Stomach (tissue), 9 donors: Measurements from ENCODE around the gene LCE4A. TPM values are rescaled to one million over a fixed set of nuclear protein-coding genes. Genes with fewer than 3 reads are reported as not detected.
A peak's percentile ranks its signal among the peaks of the same experiment; 100 is the strongest.

Source experiments
- DNase-seq, 2 donors: peaks; one replicate each; pipeline versions ENCODE4 v3.0.0 to v3.0.0-alpha.2; 2013 to 2019
- H3K27ac ChIP-seq, 5 donors: fragments of 200-600 bp in 4 of 5; sonication (generic) in 4 of 5; one replicate each; pipeline ENCODE4 v1.5.1; 2013 to 2019; ENCODE audit warnings: mild to moderate bottlenecking in 1 of 5, moderate library complexity in 1 of 5
- H3K27me3 ChIP-seq, 3 donors: fragments of 200-600 bp; sonication (generic); one replicate each; pipeline ENCODE4 v1.5.1; 2017 to 2019; ENCODE audit warnings: mixed run types in 1 of 3
- H3K36me3 ChIP-seq, 4 donors: fragments of 200-600 bp; sonication (generic); 1 replicate in 3 of 4; 2 replicates in 1 of 4; pipeline ENCODE4 v1.5.1; 2016 to 2019
- H3K4me1 ChIP-seq, 4 donors: fragments of 200-600 bp; sonication (generic); one replicate each; pipeline ENCODE4 v1.5.1; 2016 to 2019
- H3K4me3 ChIP-seq, 4 donors: fragments of 200-600 bp; sonication (generic) in 3 of 4; one replicate each; pipeline ENCODE4 v1.5.1; 2016 to 2019; ENCODE audit warnings: mild to moderate bottlenecking in 1 of 4
- H3K9me3 ChIP-seq, 4 donors: fragments of 200-600 bp; sonication (generic); one replicate each; pipeline ENCODE4 v1.5.1; 2016 to 2019
- EP300 ChIP-seq: sonication (generic); formaldehyde crosslinking; IDR thresholded peaks from one replicate; pipeline ENCODE4 v1.6.1; 2017; ENCODE audit warnings: antibody characterized with exemption
- POLR2A ChIP-seq, 4 donors: fragments of 450-650 bp; IDR thresholded peaks; one replicate each; pipeline ENCODE4 v1.6.1; 2016; ENCODE audit warnings: antibody characterized with exemption in 4 of 4, control low read depth in 2 of 4, mild to moderate bottlenecking in 1 of 4, moderate library complexity in 1 of 4
- POLR2AphosphoS5 ChIP-seq, 3 donors: sonication (generic); formaldehyde crosslinking; IDR thresholded peaks; one replicate each; pipeline ENCODE4 v1.6.1; 2016; ENCODE audit warnings: antibody characterized with exemption in 3 of 3
- WGBS, 5 donors: extraction: QIAGEN DNeasy Blood & Tissue Kit in 3 of 5; methylation state at CpG; one replicate each; pipeline versions ENCODE4 v1.1.5 to v1.1.7; 2013 to 2018; 5-methylcytosine and 5-hydroxymethylcytosine counted together
- intact Hi-C: fragments of 100-400 bp; cut with DNase I; formaldehyde crosslinking; loops from one replicate; pipeline ENCODE4 v1.15.1; 2023; ENCODE audit warnings: low total_unique reads
- polyA plus RNA-seq, 3 donors: library from polyadenylated mRNA; stranded (reverse); fragments of 200-250 nt; gene quantifications; one replicate each; pipeline ENCODE4 v1.2.3, GENCODE V29; 2013
- total RNA-seq, 5 donors: library from RNA; depleted of rRNA; stranded (reverse); fragments of >200 nt; gene quantifications; one replicate each; pipeline versions ENCODE4 v1.1.0 to v1.2.3, GENCODE V29; 2014 to 2016
- TF ChIP-seq, protein P1 (sequence below), 7 experiments: fragments of 450-650 bp in 4 of 7; fragments of 200-600 bp in 3 of 7; sonication (generic) in 3 of 7; IDR thresholded peaks; one replicate each; pipeline ENCODE4 v1.5.1; 2016 to 2019; ENCODE audit warnings: antibody characterized with exemption in 7 of 7, control low read depth in 2 of 7, mild to moderate bottlenecking in 1 of 7
- donor health status: healthy with polysubstance abuse.
- donor health status: Bipolar disorder and iron deficiency.
- donor health status: healthy.

The LCE4A gene
- total and polyA plus RNA-seq, 8 donors = not detected

DNA sequence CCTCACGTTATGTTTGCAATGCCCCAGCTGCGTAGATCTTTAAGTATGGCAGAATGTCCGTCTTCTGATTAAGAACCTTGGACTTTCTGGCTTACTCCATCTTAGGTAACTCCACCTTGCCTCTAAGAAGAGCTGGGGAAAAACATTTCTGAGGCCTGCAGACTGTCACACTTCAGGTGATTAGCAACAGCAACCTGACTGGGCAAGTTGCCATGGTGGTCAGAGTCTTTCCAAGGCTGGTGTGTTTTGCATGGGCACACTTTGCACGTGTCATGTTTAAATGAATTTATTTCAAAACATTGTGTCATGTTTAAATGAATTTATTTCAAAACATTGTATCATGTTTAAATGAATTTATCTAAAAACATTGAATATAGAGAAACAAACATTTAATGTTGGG, 50.7 kb downstream of the LCE4A start:
- Histone ChIP-seq H3K4me1 (no peaks in the 10 kb centered on the region), H3K36me3 (no peaks in the 10 kb centered on the region), H3K27me3 (peaks cover 0 to 21% (median 0%) of the 10 kb centered on the region in 3 donors), H3K9me3 (no peaks in the 10 kb centered on the region), H3K4me3 (no peak overlapping the region), H3K27ac (no peak overlapping the region)
- intact Hi-C loops = no loop called here
- TF ChIP-seq, protein P1, sequence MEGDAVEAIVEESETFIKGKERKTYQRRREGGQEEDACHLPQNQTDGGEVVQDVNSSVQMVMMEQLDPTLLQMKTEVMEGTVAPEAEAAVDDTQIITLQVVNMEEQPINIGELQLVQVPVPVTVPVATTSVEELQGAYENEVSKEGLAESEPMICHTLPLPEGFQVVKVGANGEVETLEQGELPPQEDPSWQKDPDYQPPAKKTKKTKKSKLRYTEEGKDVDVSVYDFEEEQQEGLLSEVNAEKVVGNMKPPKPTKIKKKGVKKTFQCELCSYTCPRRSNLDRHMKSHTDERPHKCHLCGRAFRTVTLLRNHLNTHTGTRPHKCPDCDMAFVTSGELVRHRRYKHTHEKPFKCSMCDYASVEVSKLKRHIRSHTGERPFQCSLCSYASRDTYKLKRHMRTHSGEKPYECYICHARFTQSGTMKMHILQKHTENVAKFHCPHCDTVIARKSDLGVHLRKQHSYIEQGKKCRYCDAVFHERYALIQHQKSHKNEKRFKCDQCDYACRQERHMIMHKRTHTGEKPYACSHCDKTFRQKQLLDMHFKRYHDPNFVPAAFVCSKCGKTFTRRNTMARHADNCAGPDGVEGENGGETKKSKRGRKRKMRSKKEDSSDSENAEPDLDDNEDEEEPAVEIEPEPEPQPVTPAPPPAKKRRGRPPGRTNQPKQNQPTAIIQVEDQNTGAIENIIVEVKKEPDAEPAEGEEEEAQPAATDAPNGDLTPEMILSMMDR (IDR thresholded peaks at IDR 0.05) = no peak
- no peak for TF ChIP-seq POLR2AphosphoS5 (IDR thresholded peaks at IDR 0.05)
- no peak for TF ChIP-seq POLR2A (IDR thresholded peaks at IDR 0.05)
- TF ChIP-seq EP300 = no peak
- 69 to 83% (median 82%) methylated on average over 4 of the region's 4 CpGs for WGBS, 5 donors
- peak in 1 of 2 donors; percentile 9 for DNase-seq

Other genes starting within 250 kb of the LCE4A start
- not detected for gene LCE5A, start 197.4 kb upstream of the LCE4A start, total RNA-seq
- gene LCE5A, start 197.4 kb upstream of the LCE4A start, polyA plus RNA-seq = not detected
- gene CRCT1, start 193.7 kb upstream of the LCE4A start, total RNA-seq = not detected
- gene CRCT1, start 193.7 kb upstream of the LCE4A start, polyA plus RNA-seq = 10 to 100 TPM in 1 of 3 donors, not detected in 2; 89.8 TPM
- gene LCE3E, start 141.4 kb upstream of the LCE4A start, total RNA-seq = not detected
- gene LCE3E, start 141.4 kb upstream of the LCE4A start, polyA plus RNA-seq = under 1 TPM in 1 of 3 donors, not detected in 2; 0.65 TPM
- not detected for gene LCE3D, start 127.6 kb upstream of the LCE4A start, total RNA-seq
- under 1 TPM in 1 of 3 donors, not detected in 2; 0.98 TPM for gene LCE3D, start 127.6 kb upstream of the LCE4A start, polyA plus RNA-seq
- not detected for gene LCE3C, start 107.9 kb upstream of the LCE4A start, total RNA-seq
- gene LCE3C, start 107.9 kb upstream of the LCE4A start, polyA plus RNA-seq = not detected
- not detected for gene LCE3B, start 94.3 kb upstream of the LCE4A start, total RNA-seq
- not detected for gene LCE3B, start 94.3 kb upstream of the LCE4A start, polyA plus RNA-seq
- gene LCE3A, start 85.1 kb upstream of the LCE4A start, total RNA-seq = not detected
- gene LCE3A, start 85.1 kb upstream of the LCE4A start, polyA plus RNA-seq = not detected
- gene LCE2D, start 44.8 kb upstream of the LCE4A start, total RNA-seq = not detected
- not detected for gene LCE2D, start 44.8 kb upstream of the LCE4A start, polyA plus RNA-seq
- gene LCE2C, start 32.9 kb upstream of the LCE4A start, total RNA-seq = not detected
- gene LCE2C, start 32.9 kb upstream of the LCE4A start, polyA plus RNA-seq = not detected
- not detected for gene LCE2B, start 22.0 kb upstream of the LCE4A start, total RNA-seq
- not detected for gene LCE2B, start 22.0 kb upstream of the LCE4A start, polyA plus RNA-seq
- gene LCE2A, start 9.8 kb upstream of the LCE4A start, total RNA-seq = not detected
- not detected for gene LCE2A, start 9.8 kb upstream of the LCE4A start, polyA plus RNA-seq
- not detected for gene KPRP, start 49.9 kb downstream of the LCE4A start, total RNA-seq
- under 1 TPM in 1 of 3 donors, not detected in 2; 0.30 TPM for gene KPRP, start 49.9 kb downstream of the LCE4A start, polyA plus RNA-seq
- not detected for gene LCE1F, start 67.0 kb downstream of the LCE4A start, total RNA-seq
- gene LCE1F, start 67.0 kb downstream of the LCE4A start, polyA plus RNA-seq = not detected
- not detected for gene LCE1E, start 78.1 kb downstream of the LCE4A start, total RNA-seq
- gene LCE1E, start 78.1 kb downstream of the LCE4A start, polyA plus RNA-seq = not detected
- not detected for gene LCE1D, start 88.6 kb downstream of the LCE4A start, total RNA-seq
- gene LCE1D, start 88.6 kb downstream of the LCE4A start, polyA plus RNA-seq = not detected
- gene LCE1C, start 98.5 kb downstream of the LCE4A start, total RNA-seq = not detected
- gene LCE1C, start 98.5 kb downstream of the LCE4A start, polyA plus RNA-seq = under 1 TPM in 1 of 3 donors, not detected in 2; 0.23 TPM
- gene LCE1B, start 103.8 kb downstream of the LCE4A start, total RNA-seq = not detected
- not detected for gene LCE1B, start 103.8 kb downstream of the LCE4A start, polyA plus RNA-seq
- gene LCE1A, start 119.3 kb downstream of the LCE4A start, total RNA-seq = not detected
- not detected for gene LCE1A, start 119.3 kb downstream of the LCE4A start, polyA plus RNA-seq
- gene LCE6A, start 134.7 kb downstream of the LCE4A start, total RNA-seq = not detected
- gene LCE6A, start 134.7 kb downstream of the LCE4A start, polyA plus RNA-seq = not detected
- gene LCE7A, start 151.8 kb downstream of the LCE4A start, total RNA-seq = not detected
- not detected for gene LCE7A, start 151.8 kb downstream of the LCE4A start, polyA plus RNA-seq
- gene SMCP, start 170.2 kb downstream of the LCE4A start, total RNA-seq = not detected
- not detected for gene SMCP, start 170.2 kb downstream of the LCE4A start, polyA plus RNA-seq
- gene IVL, start 200.4 kb downstream of the LCE4A start, total RNA-seq = not detected
- gene IVL, start 200.4 kb downstream of the LCE4A start, polyA plus RNA-seq = 10 to 100 TPM in 1 of 3 donors, not detected in 2; 11.5 TPM
- not detected for gene SPRR5, start 239.0 kb downstream of the LCE4A start, total RNA-seq
- 1 to 10 TPM in 1 of 3 donors, not detected in 2; 1.0 TPM for gene SPRR5, start 239.0 kb downstream of the LCE4A start, polyA plus RNA-seq